Keratinocyte (primary cell): Measurements from ENCODE around the gene TMEM238L. TPM values are rescaled to one million over a fixed set of nuclear protein-coding genes. Genes with fewer than 3 reads are reported as not detected.

Experiments used
- DNase-seq: peaks from one replicate; pipeline ENCODE4 v3.0.0-alpha.2; 2011; ENCODE audit warnings: low read depth, missing footprints, low spot score
- FAIRE-seq: peaks from 2 replicates; lab custom pipeline; 2011; peaks lifted over from hg19 to GRCh38; lab: Jason Lieb, UNC
- H2AFZ ChIP-seq: 2 replicates; pipeline ENCODE4 v1.6.0; 2012; ENCODE audit warnings: low read length, control low read depth, inconsistent platforms; ENCODE audit not compliant: control insufficient read depth
- H3K27ac ChIP-seq: 2 replicates; pipeline ENCODE4 v1.5.1; 2011; ENCODE audit warnings: low read length; ENCODE audit not compliant: control insufficient read depth, insufficient read depth
- H3K27me3 ChIP-seq: 3 replicates; pipeline ENCODE4 v1.6.0; 2011; ENCODE audit warnings: low read length; ENCODE audit not compliant: control insufficient read depth, insufficient read depth; ENCODE audit errors: extremely low read depth
- H3K36me3 ChIP-seq, 2 experiments: 2 replicates in 1 of 2; 3 replicates in 1 of 2; pipeline ENCODE4 v1.5.1; 2011; ENCODE audit warnings: low read length in 2 of 2, mild to moderate bottlenecking in 1 of 2; ENCODE audit not compliant: control insufficient read depth in 2 of 2, insufficient read depth in 2 of 2; ENCODE audit errors: extremely low read depth in 1 of 2
- H3K4me1 ChIP-seq: 3 replicates; pipeline ENCODE4 v1.5.1; 2011; ENCODE audit warnings: low read length; ENCODE audit not compliant: control insufficient read depth, insufficient read depth; ENCODE audit errors: extremely low read depth
- H3K4me2 ChIP-seq: 3 replicates; pipeline ENCODE4 v1.6.0; 2011; ENCODE audit warnings: low read depth, low read length; ENCODE audit not compliant: control insufficient read depth, insufficient read depth; ENCODE audit errors: extremely low read depth
- H3K4me3 ChIP-seq, 3 experiments: fragments of 200-600 bp in 1 of 3; sonication (generic) in 1 of 3; 2 replicates in 2 of 3; 3 replicates in 1 of 3; pipeline ENCODE4 v1.5.1; 2011 to 2016; ENCODE audit warnings: low read length in 3 of 3, mild to moderate bottlenecking in 3 of 3, control low read depth in 2 of 3, inconsistent platforms in 1 of 3, low read depth in 1 of 3, mixed read lengths in 1 of 3, mixed run types in 1 of 3, moderate library complexity in 1 of 3; ENCODE audit not compliant: control insufficient read depth in 2 of 3, insufficient read depth in 2 of 3; ENCODE audit errors: extremely low read depth in 1 of 3
- H3K79me2 ChIP-seq: 2 replicates; pipeline ENCODE4 v1.6.0; 2012; ENCODE audit warnings: low read length; ENCODE audit not compliant: control insufficient read depth, insufficient read depth
- H3K9ac ChIP-seq: 3 replicates; pipeline ENCODE4 v1.6.0; 2011; ENCODE audit warnings: low read length; ENCODE audit not compliant: control insufficient read depth, insufficient read depth; ENCODE audit errors: extremely low read depth
- H3K9me1 ChIP-seq: 3 replicates; pipeline ENCODE4 v1.6.0; 2011; ENCODE audit warnings: low read length; ENCODE audit not compliant: control insufficient read depth, insufficient read depth; ENCODE audit errors: extremely low read depth
- H3K9me3 ChIP-seq: 2 replicates; pipeline ENCODE4 v1.5.1; 2012; ENCODE audit warnings: low read depth, low read length; ENCODE audit not compliant: control insufficient read depth
- H4K20me1 ChIP-seq: 3 replicates; pipeline ENCODE4 v1.6.0; 2011; ENCODE audit warnings: low read length; ENCODE audit not compliant: control insufficient read depth, insufficient read depth; ENCODE audit errors: extremely low read depth
- CTCF ChIP-seq, 3 experiments: IDR thresholded peaks in 1 of 3; conservative IDR thresholded peaks in 1 of 3; optimal IDR thresholded peaks in 1 of 3; 2 replicates in 2 of 3; 3 replicates in 1 of 3; pipeline versions ENCODE3 to v1.5.1; 2011; ENCODE audit warnings: low read length in 3 of 3, mild to moderate bottlenecking in 3 of 3, moderate library complexity in 2 of 3, control low read depth in 1 of 3, inconsistent platforms in 1 of 3; ENCODE audit not compliant: insufficient read depth in 2 of 3; ENCODE audit errors: extremely low read depth in 1 of 3
- EZH2 ChIP-seq: IDR thresholded peaks from one replicate; pipeline ENCODE4 v1.6.1; 2012; ENCODE audit warnings: inconsistent platforms, mild to moderate bottlenecking, low read length, moderate library complexity
- dilution Hi-C: fragments of 300-500 bp; cut with MboI; formaldehyde crosslinking; loops from one replicate; pipeline ENCODE4 v1.7.0; 2020; ENCODE audit warnings: low sequenced_read_pairs; ENCODE audit not compliant: extremely low pct_ligation_motif_present
- polyA plus RNA-seq, 5 experiments: library from polyadenylated mRNA; depleted of rRNA in 3 of 5; stranded (reverse) in 3 of 5; stranded (forward) in 1 of 5; unstranded in 1 of 5; fragments of >200 nt; gene quantifications; 1 replicate in 1 of 5; 2 replicates in 3 of 5; 3 replicates in 1 of 5; pipeline versions ENCODE4 v1.2.1 to v1.2.3, GENCODE V29; 2011 to 2012; ENCODE audit warnings: missing spikeins in 2 of 5, low read depth in 1 of 5, low replicate concordance in 1 of 5

The TMEM238L gene
- polyA plus RNA-seq, 1 donor (not counting 4 experiments of a cell fraction or from before 2014, with no cell fraction given), result not detected

DNA sequence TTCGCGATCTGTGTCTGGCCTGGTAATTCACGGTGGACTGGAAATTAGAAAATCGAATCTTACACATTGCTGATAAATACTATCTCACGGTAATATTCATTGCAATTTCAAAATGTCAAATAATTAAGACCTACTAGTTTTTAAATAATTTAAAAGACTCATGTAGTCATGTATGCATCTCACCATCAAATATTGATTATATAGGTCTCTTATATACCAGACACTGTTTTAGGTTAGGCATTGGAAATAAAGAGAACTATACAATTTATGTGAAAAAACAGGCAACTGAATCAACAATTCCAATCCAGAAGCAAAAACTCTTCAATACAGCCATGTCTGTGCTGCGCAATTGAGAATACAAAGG, 41.5 kb upstream of the TMEM238L start:
- no peak for TF ChIP-seq EZH2
- TF ChIP-seq CTCF (optimal IDR thresholded peaks at IDR 0.05 in 1 of 3, IDR thresholded peaks at IDR 0.05 in 1 of 3, conservative IDR thresholded peaks at IDR 0.05 in 1 of 3; ENCODE audit: extremely low read depth in 1 of 3, insufficient read depth in 2 of 3, low read length in 3 of 3), result no peak
- H3K4me1 ChIP-seq, result peaks cover 5% of the 10 kb centered on the region
- dilution Hi-C loops, result no loop called here
- peak overlapping the region in 1 of 3 experiments; percentile 33 for H3K4me3 ChIP-seq
- no peaks in the 10 kb centered on the region for H4K20me1 ChIP-seq
- no peaks in the 10 kb centered on the region for H3K9me3 ChIP-seq
- FAIRE-seq (no peak), DNase-seq (no peak)
- no peak overlapping the region for H3K9ac ChIP-seq
- peak overlapping the region; percentile 85 for H3K4me2 ChIP-seq
- no peaks in the 10 kb centered on the region for H3K36me3 ChIP-seq
- H2AFZ ChIP-seq, result no peak overlapping the region
- H3K27me3 ChIP-seq, result peaks cover 3% of the 10 kb centered on the region
- no peaks in the 10 kb centered on the region for H3K79me2 ChIP-seq
- no peak overlapping the region for H3K27ac ChIP-seq
- no peaks in the 10 kb centered on the region for H3K9me1 ChIP-seq

- no peaks in the 10 kb centered on the region for H3K9me1 ChIP-seq
- peaks cover 3% of the 10 kb centered on the region for H3K27me3 ChIP-seq
- H3K4me3 ChIP-seq, result peak overlapping the region; percentile 33 to 60 (median 39)
- no peaks in the 10 kb centered on the region for H4K20me1 ChIP-seq
- no peaks in the 10 kb centered on the region for H3K36me3 ChIP-seq
- DNase-seq (peak; percentile 38), FAIRE-seq (peak; percentile 80)
- H3K4me1 ChIP-seq, result peaks cover 5% of the 10 kb centered on the region
- H3K79me2 ChIP-seq, result no peaks in the 10 kb centered on the region
- no peaks in the 10 kb centered on the region for H3K9me3 ChIP-seq
- no peak overlapping the region for H3K27ac ChIP-seq
- H3K9ac ChIP-seq, result peak overlapping the region; percentile 22
- dilution Hi-C loops, result no loop called here
- TF ChIP-seq EZH2 (no peak), CTCF (optimal IDR thresholded peaks at IDR 0.05 in 1 of 3, IDR thresholded peaks at IDR 0.05 in 1 of 3, conservative IDR thresholded peaks at IDR 0.05 in 1 of 3; ENCODE audit: extremely low read depth in 1 of 3, insufficient read depth in 2 of 3, low read length in 3 of 3) (peak; percentile 72 to 99 (median 89))
- peak overlapping the region; percentile 85 for H3K4me2 ChIP-seq
- peak overlapping the region; percentile 86 for H2AFZ ChIP-seq
Measured at GRCh38 chr17:10844621-10845387, 40.9 kb upstream of the TMEM238L start.
